Occipital lobe (tissue), 2 donors: ENCODE results near the gene IL20RA. TPM values are rescaled to one million over a fixed set of nuclear protein-coding genes. Genes with fewer than 3 reads are reported as not detected.

Source experiments
- small RNA-seq: library from RNA; depleted of rRNA; stranded (forward); fragments of <200 nt; gene quantifications from one replicate; pipeline ENCODE3, GENCODE V24; 2014
- total RNA-seq: library from RNA; depleted of rRNA; stranded (reverse); fragments of >200 nt; gene quantifications from one replicate; pipeline ENCODE4 v1.2.3, GENCODE V29; 2014

IL20RA gene
- total RNA-seq, 1 donor from 2014 or later = 0.16 TPM

Small RNA genes within 50 kb of the gene (small RNA-seq; reads per million reads assigned to genes)
- not detected for gene RPL35AP3

Other genes with a start within 250 kb of the IL20RA start
- gene PEX7, start 222.4 kb downstream of the IL20RA start, total RNA-seq = 8.3 TPM
- gene SLC35D3, start 122.7 kb downstream of the IL20RA start, total RNA-seq = not detected
- not detected for gene IL22RA2, start 128.7 kb upstream of the IL20RA start, total RNA-seq
- 72.5 TPM for gene IFNGR1, start 174.4 kb upstream of the IL20RA start, total RNA-seq